Caco-2 (cell line): ENCODE data around the gene GRID1. TPM values are rescaled to one million over a fixed set of nuclear protein-coding genes. Genes with fewer than 3 reads are reported as not detected.

Source experiments
- BruUV-seq: library from RNA; stranded (reverse); fragments of 400-500 nt; replicated peaks from 2 replicates; lab custom pipeline; 2021; lab: Mats Ljungman, UMichigan
- CTCF ChIA-PET: fragments of 300-600 bp; sonication (Branson Sonifier 250); formaldehyde crosslinking; loops from one replicate; lab custom pipeline; 2022; ENCODE audit warnings: antibody characterized with exemption; lab: Charles Lee
- POLR2A ChIA-PET: fragments of 300-600 bp; sonication (Branson Sonifier 250); formaldehyde crosslinking; loops from one replicate; lab custom pipeline; 2022; ENCODE audit warnings: antibody characterized with exemption; lab: Charles Lee
- DNase-seq, 2 experiments: peaks; one replicate each; pipeline versions ENCODE4 v3.0.0 to v3.0.0-alpha.2; 2020 to 2022
- H3K27me3 ChIP-seq: replicated peaks from 2 replicates; pipeline ENCODE4 v1.6.0; 2011; ENCODE audit warnings: low read length; ENCODE audit not compliant: control insufficient read depth, insufficient read depth
- H3K36me3 ChIP-seq: 2 replicates; pipeline ENCODE4 v1.5.1; 2011; ENCODE audit warnings: low read length; ENCODE audit not compliant: control insufficient read depth, insufficient read depth
- H3K4me1 ChIP-seq: fragments of 250-450 bp; sonication (Bioruptor Pico); 2 replicates; pipeline ENCODE4 v1.5.1; 2020; ENCODE audit warnings: mild to moderate bottlenecking
- H3K4me3 ChIP-seq: 2 replicates; pipeline ENCODE4 v1.5.1; 2011; ENCODE audit warnings: low read depth, mild to moderate bottlenecking, control low read depth, low read length
- H3K9me3 ChIP-seq: fragments of 250-450 bp; sonication (Bioruptor Pico); 2 replicates; pipeline ENCODE4 v1.5.1; 2020; ENCODE audit warnings: mild to moderate bottlenecking, moderate library complexity
- H3K27ac Mint-ChIP-seq: one replicate; pipeline ENCODE4 v1.8.0; 2022; ENCODE audit warnings: mixed read lengths; ENCODE audit not compliant: unreplicated experiment
- H3K27me3 Mint-ChIP-seq: one replicate; pipeline ENCODE4 v1.8.0; 2022; ENCODE audit warnings: mixed read lengths; ENCODE audit not compliant: insufficient read depth, unreplicated experiment
- H3K36me3 Mint-ChIP-seq: one replicate; pipeline ENCODE4 v1.8.0; 2022; ENCODE audit warnings: mild to moderate bottlenecking, mixed read lengths; ENCODE audit not compliant: insufficient read depth, unreplicated experiment
- H3K4me1 Mint-ChIP-seq: one replicate; pipeline ENCODE4 v1.8.0; 2022; ENCODE audit warnings: low read depth, mixed read lengths; ENCODE audit not compliant: unreplicated experiment
- H3K4me3 Mint-ChIP-seq: one replicate; pipeline ENCODE4 v1.8.0; 2022; ENCODE audit warnings: mild to moderate bottlenecking, moderate library complexity, mixed read lengths; ENCODE audit not compliant: unreplicated experiment
- H3K9me3 Mint-ChIP-seq: one replicate; pipeline ENCODE4 v1.8.0; 2022; ENCODE audit warnings: mixed read lengths; ENCODE audit not compliant: unreplicated experiment
- intact Hi-C: fragments of 100-400 bp; cut with micrococcal nuclease; formaldehyde crosslinking; loops from one replicate; pipeline ENCODE4 v1.10.0; 2022; ENCODE audit not compliant: unreplicated experiment
- total RNA-seq: library from RNA; stranded (reverse); gene quantifications from 2 replicates; pipeline ENCODE4 v1.2.3, GENCODE V29; 2022
- TF ChIP-seq, protein P1 (sequence below), 2 experiments: fragments of 200-600 bp in 1 of 2; IDR thresholded peaks; 1 replicate in 1 of 2; 2 replicates in 1 of 2; pipeline versions ENCODE4 v1.5.1 to v1.8.0; 2011 to 2022; ENCODE audit warnings: antibody characterized with exemption in 1 of 2, control low read depth in 1 of 2, inconsistent platforms in 1 of 2, low read depth in 1 of 2, low read length in 1 of 2, mild to moderate bottlenecking in 1 of 2, moderate library complexity in 1 of 2; ENCODE audit not compliant: insufficient read depth in 1 of 2, severe bottlenecking in 1 of 2, unreplicated experiment in 1 of 2

The GRID1 gene
- total RNA-seq, 1 experiment from 2014 or later: 8.0 TPM

DNA sequence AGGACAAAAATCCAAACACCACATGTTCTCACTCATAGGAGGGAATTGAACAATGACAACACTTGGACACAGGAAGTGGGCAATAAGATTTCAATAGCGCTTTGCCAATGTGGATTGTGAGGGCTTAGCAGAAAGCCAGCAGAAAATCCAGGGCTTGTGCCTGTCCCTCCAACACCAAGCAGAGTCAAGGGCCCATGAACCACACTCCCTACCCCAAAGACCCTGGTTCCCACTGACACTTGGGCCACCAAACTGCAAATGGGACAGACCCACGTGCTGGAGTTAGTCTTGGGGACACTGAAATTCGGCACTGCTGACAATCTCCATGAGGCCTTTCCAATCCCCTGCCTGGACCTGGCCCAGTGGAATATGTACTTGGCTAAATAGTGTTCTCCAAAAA, 67.0 kb downstream of the GRID1 start:
- TF ChIP-seq, protein P1, sequence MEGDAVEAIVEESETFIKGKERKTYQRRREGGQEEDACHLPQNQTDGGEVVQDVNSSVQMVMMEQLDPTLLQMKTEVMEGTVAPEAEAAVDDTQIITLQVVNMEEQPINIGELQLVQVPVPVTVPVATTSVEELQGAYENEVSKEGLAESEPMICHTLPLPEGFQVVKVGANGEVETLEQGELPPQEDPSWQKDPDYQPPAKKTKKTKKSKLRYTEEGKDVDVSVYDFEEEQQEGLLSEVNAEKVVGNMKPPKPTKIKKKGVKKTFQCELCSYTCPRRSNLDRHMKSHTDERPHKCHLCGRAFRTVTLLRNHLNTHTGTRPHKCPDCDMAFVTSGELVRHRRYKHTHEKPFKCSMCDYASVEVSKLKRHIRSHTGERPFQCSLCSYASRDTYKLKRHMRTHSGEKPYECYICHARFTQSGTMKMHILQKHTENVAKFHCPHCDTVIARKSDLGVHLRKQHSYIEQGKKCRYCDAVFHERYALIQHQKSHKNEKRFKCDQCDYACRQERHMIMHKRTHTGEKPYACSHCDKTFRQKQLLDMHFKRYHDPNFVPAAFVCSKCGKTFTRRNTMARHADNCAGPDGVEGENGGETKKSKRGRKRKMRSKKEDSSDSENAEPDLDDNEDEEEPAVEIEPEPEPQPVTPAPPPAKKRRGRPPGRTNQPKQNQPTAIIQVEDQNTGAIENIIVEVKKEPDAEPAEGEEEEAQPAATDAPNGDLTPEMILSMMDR (IDR thresholded peaks at IDR 0.05; ENCODE audit: insufficient read depth in 1 of 2, low read depth in 1 of 2, low read length in 1 of 2, severe bottlenecking in 1 of 2, unreplicated experiment in 1 of 2): no peak
- H3K27me3 ChIP-seq: no peaks in the 10 kb centered on the region
- H3K4me3 ChIP-seq: no peak overlapping the region
- POLR2A ChIA-PET: no interaction called here
- BruUV-seq: no TSS peak
- H3K36me3 Mint-ChIP-seq: no peaks in the 10 kb centered on the region
- no peaks in the 10 kb centered on the region for H3K9me3 ChIP-seq
- DNase-seq: no peak
- no peak overlapping the region for H3K4me3 Mint-ChIP-seq
- no peaks in the 10 kb centered on the region for H3K4me1 Mint-ChIP-seq
- CTCF ChIA-PET: no interaction called here
- no peaks in the 10 kb centered on the region for H3K9me3 Mint-ChIP-seq
- intact Hi-C loops: no loop called here
- H3K36me3 ChIP-seq: no peaks in the 10 kb centered on the region
- H3K4me1 ChIP-seq: no peaks in the 10 kb centered on the region
- no peak overlapping the region for H3K27ac Mint-ChIP-seq
- H3K27me3 Mint-ChIP-seq: peaks cover 20% of the 10 kb centered on the region

DNA sequence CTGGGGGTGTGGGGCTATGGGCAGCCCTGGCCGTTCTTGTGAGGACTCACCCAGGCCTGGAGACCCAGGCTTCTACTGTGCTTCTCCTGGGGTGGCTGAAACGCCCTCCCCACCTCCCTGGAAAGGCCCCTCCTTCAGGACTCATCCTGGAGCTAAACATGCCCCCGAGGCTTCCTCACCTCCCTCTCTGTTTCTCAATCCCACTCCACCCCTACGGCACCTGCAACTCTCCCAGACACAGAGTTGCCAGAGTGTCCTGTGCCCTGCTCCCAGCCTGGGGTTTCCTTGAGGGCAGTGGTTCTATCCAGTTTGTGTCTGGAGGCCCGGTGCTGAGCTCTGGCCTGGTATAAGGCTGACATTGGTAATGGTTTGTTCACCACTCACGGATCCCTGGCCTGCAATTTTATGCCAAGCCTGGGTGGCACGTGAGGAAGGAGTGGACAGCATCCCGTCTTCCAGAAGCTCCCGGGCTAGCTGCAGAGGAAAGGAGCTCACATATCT, 68.0 kb downstream of the GRID1 start:
- no peak for DNase-seq
- no peaks in the 10 kb centered on the region for H3K36me3 ChIP-seq
- Mint-ChIP-seq H3K4me3 (no peak overlapping the region), H3K4me1 (no peaks in the 10 kb centered on the region), H3K9me3 (no peaks in the 10 kb centered on the region), H3K36me3 (no peaks in the 10 kb centered on the region), H3K27me3 (peaks cover 27% of the 10 kb centered on the region), H3K27ac (no peak overlapping the region)
- BruUV-seq: no TSS peak
- intact Hi-C loops: no loop called here
- H3K9me3 ChIP-seq: no peaks in the 10 kb centered on the region
- H3K4me3 ChIP-seq: no peak overlapping the region
- no peaks in the 10 kb centered on the region for H3K4me1 ChIP-seq
- no peaks in the 10 kb centered on the region for H3K27me3 ChIP-seq
- ChIA-PET CTCF (interaction anchor here (0.6 kb wide), 1 partner anchor 363 kb away, joined by 5 read pairs; no protein-coding TSS in a partner anchor), POLR2A (no interaction called here)
- TF ChIP-seq, protein P1 (IDR thresholded peaks at IDR 0.05; ENCODE audit: insufficient read depth in 1 of 2, low read depth in 1 of 2, low read length in 1 of 2, severe bottlenecking in 1 of 2, unreplicated experiment in 1 of 2): no peak

DNA sequence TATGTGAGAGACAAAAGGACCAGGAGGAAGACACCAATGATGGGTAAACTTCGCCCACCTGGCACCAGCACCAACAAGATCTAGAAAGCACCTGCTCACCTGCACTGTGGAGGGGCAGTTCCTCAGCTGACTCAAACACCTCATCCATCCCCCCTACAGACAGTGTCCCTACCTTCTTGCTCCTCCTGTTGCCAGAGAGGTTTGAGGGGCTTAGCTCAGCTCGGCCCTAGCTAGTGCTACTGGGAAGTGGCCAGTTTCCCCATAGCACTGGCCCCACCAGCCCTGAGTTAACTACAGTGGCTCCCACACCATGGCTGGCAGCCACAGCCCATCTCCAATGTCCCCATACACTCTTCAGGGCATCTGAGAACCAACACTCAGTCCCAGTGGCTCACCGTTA, 70.8 kb downstream of the GRID1 start:
- H3K36me3 Mint-ChIP-seq: no peaks in the 10 kb centered on the region

More for the DNA sequence above, 70.8 kb downstream of the GRID1 start:
- Mint-ChIP-seq H3K4me1 (no peaks in the 10 kb centered on the region), H3K27ac (no peak overlapping the region), H3K27me3 (peaks cover 18% of the 10 kb centered on the region), H3K4me3 (no peak overlapping the region), H3K9me3 (no peaks in the 10 kb centered on the region)
- H3K4me1 ChIP-seq: no peaks in the 10 kb centered on the region
- no TSS peak for BruUV-seq
- intact Hi-C loops: no loop called here
- no peaks in the 10 kb centered on the region for H3K9me3 ChIP-seq
- no peak overlapping the region for H3K4me3 ChIP-seq
- TF ChIP-seq, protein P1 (IDR thresholded peaks at IDR 0.05; ENCODE audit: insufficient read depth in 1 of 2, low read depth in 1 of 2, low read length in 1 of 2, severe bottlenecking in 1 of 2, unreplicated experiment in 1 of 2): no peak
- CTCF ChIA-PET: no interaction called here
- DNase-seq: no peak
- POLR2A ChIA-PET: no interaction called here
- H3K27me3 ChIP-seq: no peaks in the 10 kb centered on the region
- no peaks in the 10 kb centered on the region for H3K36me3 ChIP-seq
